ENCODE results near the gene MIEF1.

The MIEF1 gene

DNA sequence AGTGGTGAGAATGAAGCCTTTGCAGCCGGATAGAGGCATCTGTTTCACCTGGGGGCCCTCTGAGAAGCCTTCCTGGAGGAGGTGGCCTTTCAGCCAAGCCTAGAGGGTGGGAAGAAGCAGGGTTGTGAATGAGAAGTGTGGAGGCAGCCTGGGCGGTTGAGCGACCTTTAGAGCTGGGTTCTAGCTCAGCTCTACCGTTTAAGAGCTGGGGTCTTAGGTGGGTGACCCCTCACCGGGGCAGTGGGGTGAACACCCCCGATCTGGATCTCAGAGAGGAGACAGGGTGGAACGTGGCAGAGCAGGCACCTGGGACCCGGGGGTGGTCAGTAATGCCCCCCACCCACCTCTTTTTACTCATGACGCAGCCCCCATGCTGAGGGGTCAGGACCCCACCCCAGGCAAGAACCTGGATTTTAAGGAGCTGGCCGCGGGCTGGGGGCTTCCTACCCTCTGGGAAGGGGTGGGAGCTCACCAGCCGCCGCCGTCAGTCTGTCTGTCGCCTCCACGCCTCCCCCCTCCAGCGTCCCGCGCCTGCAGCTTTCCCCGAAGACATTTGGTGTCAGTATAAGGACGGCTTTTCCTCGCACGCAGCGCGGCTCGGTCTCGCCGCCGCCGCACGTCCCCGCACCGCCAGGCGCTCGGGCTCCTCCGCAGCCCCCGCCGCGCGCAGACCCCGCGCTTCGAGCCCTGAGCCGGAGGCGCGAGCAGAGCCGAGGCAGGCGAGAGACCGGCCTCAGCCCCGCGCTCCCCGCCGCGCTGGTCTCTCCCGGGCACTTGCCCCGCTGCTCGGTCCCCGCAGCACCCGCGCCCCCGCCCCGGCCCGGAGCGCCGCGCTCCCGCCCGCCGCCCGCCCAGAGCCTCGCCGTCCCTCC, 55.1 kb downstream of the MIEF1 start:
- DNase-seq (ENCODE audit: low read depth in 2 of 2), result no peak

DNA sequence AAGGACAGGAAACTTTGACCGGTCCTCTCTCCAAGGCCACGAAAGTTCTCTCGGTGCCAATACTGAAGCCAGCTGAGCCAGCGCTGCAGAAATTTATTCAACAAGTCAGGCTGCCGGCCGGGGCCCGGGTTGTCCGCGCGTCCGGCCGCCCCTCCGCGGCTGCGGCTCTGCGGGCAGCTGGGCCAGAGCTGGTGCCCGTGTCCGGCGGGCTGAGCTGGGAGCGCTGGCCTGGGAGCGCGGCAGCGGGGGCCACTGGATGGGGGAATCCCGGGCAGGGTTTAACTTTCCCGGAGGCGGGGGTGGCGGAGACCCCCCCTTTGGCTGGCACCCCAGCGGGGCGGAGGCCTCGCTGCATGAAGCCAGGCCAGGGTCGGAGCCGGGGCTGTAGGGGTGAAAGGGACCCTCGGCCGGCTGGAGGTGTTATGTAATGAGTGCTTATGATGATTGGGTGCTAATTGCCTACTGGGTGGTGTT, 56.2 kb downstream of the MIEF1 start:
- DNase-seq (ENCODE audit: low read depth in 2 of 2), result no peak

DNA sequence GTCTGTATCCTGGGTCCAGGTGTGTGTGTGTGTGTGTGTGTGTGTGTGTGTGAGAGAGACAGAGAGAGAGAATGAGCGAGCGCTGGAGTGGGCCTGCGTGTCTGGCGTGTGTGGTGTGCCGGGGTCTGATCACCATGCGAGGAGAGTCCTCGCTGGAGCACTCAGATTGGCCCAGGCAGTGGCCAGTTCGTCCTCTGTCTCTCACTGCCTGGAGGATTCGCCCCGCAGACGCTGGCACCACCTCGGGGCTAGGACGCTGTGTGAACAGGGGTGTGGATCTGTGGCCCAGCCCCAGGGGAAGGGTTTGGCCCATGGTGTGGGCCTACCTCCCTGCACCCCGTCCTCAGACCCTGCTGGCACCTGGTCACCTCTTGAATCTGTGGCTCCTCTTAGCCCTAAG, 56.9 kb downstream of the MIEF1 start:
- DNase-seq (ENCODE audit: low read depth in 2 of 2), result no peak

DNA sequence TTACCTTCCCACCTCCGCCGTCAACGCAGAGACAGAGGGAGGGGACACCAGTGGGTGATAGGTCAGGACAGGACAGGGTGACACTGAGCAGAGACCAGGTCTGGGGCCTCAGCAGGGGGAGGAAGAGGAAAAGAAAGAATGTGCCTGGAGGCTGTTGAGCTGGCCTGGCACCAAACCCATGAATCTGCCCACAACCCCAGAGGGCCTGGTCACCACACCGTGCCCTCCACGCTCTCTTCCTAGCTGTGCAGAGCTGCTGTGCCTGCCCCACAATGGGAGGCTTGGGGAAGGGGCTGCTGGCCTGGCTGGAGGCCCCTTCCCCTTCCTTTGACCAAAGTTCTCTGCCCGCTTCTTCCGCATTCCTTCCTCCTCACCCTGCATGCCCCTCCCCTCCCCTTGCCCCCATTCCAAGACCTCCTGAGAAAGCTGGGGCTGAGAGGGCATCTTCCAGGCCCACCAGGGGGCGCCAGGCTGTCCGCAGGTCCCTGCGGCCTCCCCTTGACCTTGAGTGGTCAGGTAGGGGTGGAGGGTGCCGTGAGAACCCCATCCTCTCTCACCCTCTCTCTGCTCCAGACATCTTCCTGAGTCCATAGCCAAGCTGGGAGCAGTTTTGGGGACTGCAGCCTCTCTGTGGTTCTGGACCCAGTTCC, 57.5 kb downstream of the MIEF1 start:
- no peak for DNase-seq (ENCODE audit: low read depth in 2 of 2)

DNA sequence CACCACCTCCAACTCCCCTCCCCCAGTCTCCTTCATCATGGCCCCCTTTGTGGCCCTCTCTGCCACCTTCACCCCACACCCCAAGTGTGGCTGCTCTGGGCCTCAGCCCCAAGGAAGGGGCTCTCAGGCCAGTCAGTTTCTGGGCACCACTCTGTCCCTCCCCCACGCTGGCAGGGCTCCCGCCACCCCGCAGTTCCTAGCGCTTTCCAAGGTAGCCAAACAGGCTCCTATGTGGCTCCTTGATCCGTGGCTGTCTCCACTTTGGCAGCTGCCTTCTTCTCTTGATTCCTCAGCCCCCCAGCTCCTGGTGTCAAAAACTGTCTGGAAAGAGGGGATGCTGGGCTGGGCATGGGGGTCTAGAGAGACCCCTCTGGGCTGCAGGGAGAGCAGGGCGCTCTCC, 58.0 kb downstream of the MIEF1 start:
- no peak for DNase-seq (ENCODE audit: low read depth in 2 of 2)

DNA sequence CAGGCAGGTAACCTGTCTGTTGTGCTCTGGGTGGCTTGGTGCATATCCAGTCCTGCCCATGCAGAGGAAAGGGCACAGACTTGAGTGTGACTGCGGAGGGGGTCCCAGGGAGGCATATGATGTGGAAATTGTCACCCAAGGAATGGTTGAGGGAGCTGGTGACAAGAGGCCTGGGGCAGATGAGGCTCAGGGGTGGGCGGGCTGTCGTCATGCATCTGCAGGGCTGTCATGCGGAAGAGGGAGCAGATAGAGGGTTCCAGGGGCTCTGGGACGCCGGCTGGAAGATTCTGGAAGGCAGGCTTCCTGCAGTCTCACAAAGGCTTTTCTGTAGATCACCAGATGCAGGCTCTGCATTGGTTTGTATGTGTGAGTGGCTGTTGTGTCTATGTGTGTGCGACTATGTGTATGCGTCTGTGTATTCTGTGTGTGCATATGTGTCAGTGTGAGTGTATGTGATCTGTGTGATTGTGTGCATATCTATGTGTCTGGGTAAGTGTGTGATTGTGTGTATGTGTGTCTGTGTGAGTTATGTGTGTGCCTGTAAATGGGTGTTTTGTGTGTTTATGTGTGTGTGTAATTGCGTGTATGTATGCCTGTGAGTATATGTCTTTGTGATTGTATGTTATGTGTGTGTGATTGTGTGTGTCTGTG, 60.9 kb downstream of the MIEF1 start:
- DNase-seq (ENCODE audit: low read depth in 2 of 2), result no peak

DNA sequence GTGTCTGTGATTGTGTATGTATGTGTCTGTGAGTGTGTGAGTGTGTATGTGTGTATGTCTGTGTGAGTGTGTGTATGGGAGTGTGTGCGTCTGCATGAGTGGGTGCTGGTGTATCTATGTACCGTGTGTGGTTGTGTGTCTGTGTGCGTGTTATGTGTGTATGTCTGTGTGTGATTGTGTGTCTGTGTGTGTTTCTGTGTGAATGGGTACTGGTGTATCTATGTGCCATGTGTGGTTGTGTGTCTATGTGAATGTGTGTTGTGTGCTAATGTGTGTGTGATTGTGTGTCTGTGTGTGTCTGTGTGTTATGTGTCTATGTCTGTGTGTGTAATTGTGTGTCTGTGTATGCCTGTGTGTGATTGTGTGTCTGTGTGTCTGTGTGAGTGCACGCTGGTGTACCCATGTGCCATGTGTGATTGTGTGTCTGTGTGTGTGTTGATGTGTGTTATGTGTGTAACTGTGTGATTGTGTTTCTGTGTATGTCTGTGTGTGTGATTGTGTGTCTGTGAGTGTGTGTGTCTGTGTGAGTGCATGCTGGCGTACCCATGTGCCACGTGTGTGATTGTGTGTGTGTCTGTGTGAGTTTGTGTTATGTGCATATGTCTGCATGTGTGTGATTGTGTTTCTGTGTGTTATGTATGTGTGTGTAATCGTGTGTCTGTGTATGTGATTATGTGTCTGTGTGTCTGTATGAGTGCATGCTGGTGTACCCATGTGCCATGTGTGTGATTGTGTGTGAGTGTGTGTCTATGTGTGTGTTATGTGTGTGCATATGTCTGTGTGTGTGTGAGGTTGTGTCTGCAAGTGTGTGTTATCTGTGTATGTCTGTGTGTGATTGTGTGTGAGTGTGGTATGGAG, 61.7 kb downstream of the MIEF1 start:
- no peak for DNase-seq (ENCODE audit: low read depth in 2 of 2)

DNA sequence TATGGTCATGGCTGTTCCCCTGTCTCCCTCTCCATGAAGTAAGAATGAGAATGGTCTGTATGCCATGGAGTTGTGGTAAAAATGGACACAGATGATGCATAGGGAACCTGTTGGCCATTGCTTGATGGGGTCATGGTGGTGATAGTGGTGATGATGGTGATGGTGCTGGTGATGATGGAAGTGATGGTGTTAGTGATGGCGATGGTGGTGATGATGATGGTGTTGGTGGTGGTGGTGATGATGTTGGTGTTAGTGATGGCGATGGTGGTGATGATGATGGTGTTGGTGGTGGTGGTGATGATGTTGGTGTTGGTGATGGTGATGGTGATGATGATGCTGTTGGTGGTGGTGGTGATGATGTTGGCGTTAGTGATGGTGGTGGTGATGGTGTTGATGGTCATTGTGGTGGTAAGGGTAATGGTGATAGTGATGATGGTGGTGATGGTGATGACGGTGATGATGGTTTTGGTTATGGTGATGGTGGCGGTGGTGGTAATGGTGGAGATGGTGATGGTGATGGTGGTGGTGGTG, 63.4 kb downstream of the MIEF1 start:
- no peak for DNase-seq (ENCODE audit: low read depth in 2 of 2)

DNA sequence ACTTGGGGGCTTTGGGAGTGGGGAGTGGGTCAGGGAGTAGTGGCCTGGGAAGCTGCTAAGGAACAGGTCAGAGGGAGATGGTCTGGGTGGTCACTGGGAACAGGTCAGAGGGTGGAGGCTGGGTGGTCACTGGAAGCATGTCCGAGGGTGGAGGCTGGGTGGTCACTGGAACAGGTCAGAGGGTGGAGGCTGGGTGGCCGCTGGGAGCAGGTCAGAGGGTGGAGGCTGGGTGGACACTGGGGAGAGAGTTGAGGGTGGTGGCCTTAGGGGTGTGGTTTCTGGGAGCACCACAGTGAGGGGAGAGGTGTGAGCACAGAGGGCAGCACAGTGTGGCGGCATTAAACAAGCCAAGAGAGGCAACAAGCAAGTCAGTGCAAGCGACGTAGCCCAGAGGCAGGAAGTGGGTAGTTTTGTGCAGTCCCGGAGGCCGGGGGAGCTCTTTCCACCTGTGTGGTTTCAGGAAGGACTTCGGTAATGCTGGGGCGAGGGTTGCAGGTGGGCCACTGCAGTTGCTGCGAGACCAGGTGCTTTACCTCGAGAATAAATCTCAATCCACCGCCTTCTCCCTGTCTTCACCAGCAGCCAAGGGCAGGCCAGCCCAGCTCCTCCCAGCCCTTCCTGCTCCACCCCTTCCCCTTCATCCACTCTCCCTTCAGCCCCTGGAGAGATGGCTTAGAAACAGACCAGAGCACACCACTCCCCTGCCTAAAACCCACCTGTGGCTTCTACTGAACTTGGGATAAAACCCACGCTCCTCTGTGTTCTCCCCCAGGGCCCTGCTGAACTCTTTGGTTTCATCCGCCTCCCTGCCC, 65.3 kb downstream of the MIEF1 start:
- no peak for DNase-seq (ENCODE audit: low read depth in 2 of 2)

Measured in stimulated activated CD8-positive, alpha-beta memory T cell treated with anti-CD3 and anti-CD28 coated beads, Interleukin-2, amount 100 ng/mL, for 48 hours (primary cell).